ENCODE results near the gene KDM8. TPM values are rescaled to one million over a fixed set of nuclear protein-coding genes. Genes with fewer than 3 reads are reported as not detected.

KDM8 gene
- total RNA-seq, result 2.4 and 3.4 TPM in 2 replicates

GRCh38 chr16:27203507-27204311, at the start of gene KDM8:
Gene KDM8 (plus strand): TSS chr16:27203526. CDS start chr16:27210124, 6,598 bp downstream.

GRCh38 chr16:27268376-27269299, 65.3 kb downstream of the KDM8 start, which contains the start of gene NSMCE1:
Gene NSMCE1 (minus strand): TSS chr16:27268772. CDS start chr16:27257570, 11,202 bp downstream.

Other genes starting within 250 kb of the KDM8 start
- gene C16orf82, start 136.6 kb upstream of the KDM8 start, total RNA-seq, result not detected in 2 replicates
- gene NSMCE1, start 65.2 kb downstream of the KDM8 start, total RNA-seq, result 32.8 and 48.4 TPM in 2 replicates
- gene IL4R, start 110.4 kb downstream of the KDM8 start, total RNA-seq, result 68.5 and 71.5 TPM in 2 replicates
- under 0.01 and 0.20 TPM in 2 replicates for gene IL21R, start 198.6 kb downstream of the KDM8 start, total RNA-seq